Measurements from ENCODE around the gene SPATS2L.

The SPATS2L gene

GRCh38 chr2:200380091-200380561 lies 73.6 kb downstream of the SPATS2L start:
- no peak for DNase-seq

GRCh38 chr2:200380833-200381542 lies 74.5 kb downstream of the SPATS2L start:
- DNase-seq: no peak

GRCh38 chr2:200382874-200383273 lies 76.4 kb downstream of the SPATS2L start:
- DNase-seq: no peak

GRCh38 chr2:200383380-200384110 lies 77.1 kb downstream of the SPATS2L start:
- DNase-seq: peak; percentile 36

DNA sequence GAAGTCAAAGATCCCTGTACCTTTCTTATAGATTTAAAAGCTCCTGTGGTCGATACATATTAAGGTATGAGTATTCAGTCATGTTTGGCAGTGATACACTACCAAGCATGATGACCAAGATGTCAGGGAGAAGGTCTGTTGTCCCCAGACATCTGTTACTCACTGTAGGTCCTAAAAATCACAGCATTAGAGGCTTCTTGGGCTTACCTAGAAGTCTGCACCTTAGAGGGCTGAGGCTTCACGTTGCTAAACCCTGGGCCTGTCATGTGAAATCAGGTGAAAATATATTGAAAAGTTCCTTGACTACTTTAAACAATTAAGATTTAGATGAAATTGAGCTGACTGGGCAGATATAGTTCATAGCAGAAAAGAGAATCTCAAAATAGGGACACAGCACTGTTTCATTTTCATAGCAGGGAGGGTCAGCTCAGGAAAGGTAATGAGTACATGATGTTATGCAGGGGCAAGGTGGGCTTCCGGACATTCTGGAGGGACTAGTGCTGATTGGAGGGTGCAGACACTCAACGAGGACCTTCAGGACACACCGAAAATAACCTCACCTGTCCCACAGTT lies 78.7 kb downstream of the SPATS2L start:
- no peak for DNase-seq

GRCh38 chr2:200393191-200393590 lies 86.7 kb downstream of the SPATS2L start:
- no peak for DNase-seq

DNA sequence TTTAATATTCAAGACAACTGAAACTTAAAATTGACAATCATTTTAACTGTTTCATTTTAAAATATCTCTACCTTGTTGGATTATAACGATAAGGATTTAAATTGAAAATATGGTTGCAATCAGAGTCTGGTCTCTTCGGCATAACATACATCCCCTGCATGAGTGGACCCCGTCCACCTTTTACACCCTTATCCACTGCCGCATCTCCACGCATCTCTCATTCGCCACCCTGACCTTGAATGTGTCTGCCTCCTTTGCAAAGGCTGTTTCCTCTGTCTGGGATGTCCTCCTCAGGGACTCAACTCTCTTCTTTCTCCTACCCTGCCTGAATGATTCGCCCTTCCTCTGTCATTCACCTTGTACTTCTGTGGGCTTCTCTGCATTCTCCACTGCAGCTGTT lies 87.6 kb downstream of the SPATS2L start:
- DNase-seq: no peak

GRCh38 chr2:200396781-200397242 lies 90.3 kb downstream of the SPATS2L start:
- DNase-seq: no peak

- DNase-seq: no peak
Observed at GRCh38 chr2:200397785-200398184, 91.3 kb downstream of the SPATS2L start.

GRCh38 chr2:200399046-200399445 lies 92.6 kb downstream of the SPATS2L start:
- no peak for DNase-seq

- no peak for DNase-seq
Observed at GRCh38 chr2:200399636-200400035, 93.1 kb downstream of the SPATS2L start.

- DNase-seq: no peak
Observed at GRCh38 chr2:200403814-200404213, 97.3 kb downstream of the SPATS2L start.

DNA sequence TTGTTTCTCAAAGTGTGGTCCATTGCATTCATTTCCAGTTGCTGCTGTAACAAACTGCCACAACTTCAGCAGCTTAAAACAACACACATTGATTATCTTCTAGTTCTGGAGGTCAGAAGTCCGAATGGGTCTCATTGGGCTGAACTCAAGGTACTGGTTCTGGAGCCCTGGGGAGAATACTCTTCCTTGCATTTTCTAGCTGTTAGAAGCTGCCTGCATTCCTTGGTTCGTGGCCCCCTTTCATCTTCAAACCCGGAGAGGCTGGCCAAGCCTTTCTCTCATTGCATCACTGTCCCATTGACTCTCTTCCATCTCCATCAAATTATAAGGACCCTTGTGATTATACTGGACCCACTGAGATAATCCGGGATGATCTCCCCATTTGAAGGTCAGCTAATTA lies 98.1 kb downstream of the SPATS2L start:
- no peak for DNase-seq

DNA sequence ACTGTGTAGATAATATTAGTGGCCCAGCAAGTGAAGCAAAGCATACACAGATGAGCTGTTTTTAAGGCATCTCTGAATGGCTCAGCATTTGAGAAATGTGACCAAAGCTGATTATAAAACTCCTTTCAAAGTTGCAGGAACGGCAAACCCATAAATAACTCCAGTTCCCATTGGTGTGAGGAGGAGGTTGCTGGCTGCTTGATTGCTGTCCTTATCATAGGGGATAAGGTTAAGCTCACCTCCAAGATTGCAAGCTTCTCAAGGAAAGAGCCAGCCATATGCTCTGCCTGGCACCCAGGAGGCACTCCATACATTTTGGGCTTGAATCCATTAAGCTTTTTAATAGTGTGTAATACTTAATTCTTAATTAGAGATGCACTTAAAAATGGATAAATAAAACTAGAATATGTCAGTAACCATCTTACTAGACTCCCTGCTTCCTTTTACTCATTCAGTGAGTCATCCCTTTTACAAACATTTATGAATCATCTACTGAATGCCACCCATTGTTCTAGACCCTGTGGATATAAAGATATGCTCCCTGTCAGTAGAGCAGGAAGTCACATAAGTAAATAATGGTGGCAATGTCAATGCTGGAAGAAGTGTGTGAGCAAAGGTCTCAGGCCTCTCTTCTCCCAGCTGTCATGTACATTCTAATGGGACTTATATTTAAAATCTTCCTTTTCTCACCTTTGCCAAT lies 99.3 kb downstream of the SPATS2L start:
- no peak for DNase-seq

DNA sequence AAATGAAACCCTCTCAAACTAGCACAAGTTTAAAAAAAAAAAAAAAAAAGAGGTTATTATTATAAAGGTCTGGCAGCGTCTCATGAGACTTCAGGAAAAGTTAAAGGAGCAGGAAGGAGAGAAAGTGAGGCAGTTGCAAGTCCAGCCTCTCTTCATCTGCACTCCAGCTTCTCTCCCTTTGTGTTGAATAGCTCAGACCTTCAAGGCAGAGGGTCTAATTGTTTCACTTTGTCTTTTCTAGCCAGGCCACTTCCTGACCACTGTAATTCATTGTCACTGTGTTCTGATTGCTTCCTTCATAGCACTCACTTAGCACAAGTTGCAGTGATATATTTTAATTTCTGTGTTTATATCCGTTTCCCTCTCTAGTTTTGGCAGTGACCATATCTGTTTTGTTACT lies 99.9 kb downstream of the SPATS2L start:
- DNase-seq: no peak

DNA sequence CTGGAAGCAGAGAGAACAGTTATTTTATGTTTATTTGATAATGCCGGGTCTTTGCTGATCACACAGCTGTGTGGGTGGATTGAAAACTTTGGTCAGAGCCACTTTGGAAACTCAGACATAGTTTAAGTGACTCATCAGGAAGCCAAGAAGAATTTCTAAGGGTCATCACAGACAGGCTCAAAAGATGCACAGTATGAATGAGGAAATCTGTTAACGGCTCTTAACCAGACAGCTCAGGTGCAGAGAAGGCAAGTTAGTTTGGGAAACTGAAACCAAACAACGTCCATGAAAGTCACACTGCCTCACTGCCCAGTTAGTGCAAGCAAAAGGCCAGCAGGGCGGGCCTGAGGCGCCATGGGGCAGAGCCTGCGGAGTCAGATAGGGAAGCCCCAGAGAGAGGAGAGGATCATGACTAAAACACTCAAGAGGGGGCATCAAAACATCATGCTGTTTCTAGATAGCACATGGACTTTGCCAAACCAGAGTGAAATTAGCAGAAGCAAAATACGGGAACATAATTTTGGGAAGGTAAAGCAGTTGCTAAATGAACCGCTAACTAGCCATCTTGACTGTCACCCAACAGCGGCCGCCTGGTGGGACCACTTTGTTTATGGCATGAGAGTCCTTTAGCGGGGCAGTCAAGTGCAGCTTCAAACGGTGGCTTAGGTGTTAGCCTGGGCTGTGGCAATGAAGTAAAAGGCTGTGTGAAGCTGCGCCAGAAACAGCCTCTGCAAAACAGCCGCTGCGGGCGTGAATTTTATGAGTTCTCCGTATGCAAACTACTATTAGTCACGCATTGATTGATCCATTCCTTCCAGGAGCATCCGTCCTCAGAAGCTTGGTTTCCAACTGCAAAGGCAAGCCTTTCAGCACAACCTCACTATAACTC lies 102.2 kb downstream of the SPATS2L start:
- DNase-seq: peak; percentile 12

DNA sequence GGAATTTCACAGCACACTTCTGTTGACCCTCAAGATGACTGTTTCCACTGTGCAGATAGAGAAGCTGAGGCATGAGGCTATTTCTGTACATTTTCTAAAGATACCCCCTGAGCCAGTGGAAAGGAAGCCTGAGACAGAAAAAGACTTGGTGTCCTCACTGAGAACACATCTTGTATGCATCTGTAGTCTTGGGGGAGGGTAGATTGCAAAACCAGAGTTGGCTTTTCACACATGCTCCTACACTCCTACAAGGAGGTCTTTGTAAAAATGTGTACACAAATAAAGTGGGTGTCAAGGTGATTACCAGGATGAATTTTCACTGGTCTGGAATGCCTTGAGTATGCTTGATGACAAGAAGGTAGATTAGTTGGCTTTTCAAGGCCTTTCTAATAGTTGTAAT lies 105.3 kb downstream of the SPATS2L start:
- DNase-seq: no peak

GRCh38 chr2:200414367-200414766 lies 107.9 kb downstream of the SPATS2L start:
- DNase-seq: no peak

DNA sequence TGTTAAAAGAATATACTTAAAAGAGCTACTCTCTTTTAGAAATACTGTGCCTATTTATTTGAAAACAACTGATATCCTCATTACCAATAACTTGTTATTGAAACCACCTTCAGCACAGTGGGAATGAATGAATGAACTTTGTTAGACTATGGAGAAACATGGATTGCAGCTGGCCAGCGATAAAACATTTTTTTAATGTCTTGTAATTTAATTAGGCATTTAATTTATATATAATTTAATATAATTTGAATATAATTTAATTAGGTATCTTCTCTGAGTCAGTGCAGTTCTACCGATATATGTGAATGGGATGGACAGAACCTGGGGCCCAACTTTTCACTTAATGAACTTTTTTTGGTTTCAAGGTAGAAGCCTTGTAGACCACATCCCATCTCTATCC lies 109.0 kb downstream of the SPATS2L start:
- no peak for DNase-seq

DNA sequence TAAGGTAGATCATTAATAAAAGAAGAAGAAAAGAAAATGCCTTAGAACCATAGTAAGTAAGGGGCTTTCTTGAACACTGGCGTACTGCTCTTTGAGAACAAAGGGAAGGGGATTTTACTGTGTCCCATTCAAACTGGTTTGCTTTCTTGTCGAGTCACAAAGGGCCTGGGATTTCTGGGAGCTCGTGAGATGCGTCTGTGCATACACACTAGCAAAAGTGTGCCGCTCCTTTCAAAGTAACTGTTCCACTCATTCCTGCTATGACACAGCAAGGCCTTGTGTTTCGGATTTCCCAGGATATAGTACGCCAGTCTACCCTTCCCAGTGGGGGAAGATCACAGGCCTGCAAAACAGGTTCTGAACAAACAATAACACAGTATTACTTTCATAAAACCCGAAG lies 110.4 kb downstream of the SPATS2L start:
- no peak for DNase-seq

DNA sequence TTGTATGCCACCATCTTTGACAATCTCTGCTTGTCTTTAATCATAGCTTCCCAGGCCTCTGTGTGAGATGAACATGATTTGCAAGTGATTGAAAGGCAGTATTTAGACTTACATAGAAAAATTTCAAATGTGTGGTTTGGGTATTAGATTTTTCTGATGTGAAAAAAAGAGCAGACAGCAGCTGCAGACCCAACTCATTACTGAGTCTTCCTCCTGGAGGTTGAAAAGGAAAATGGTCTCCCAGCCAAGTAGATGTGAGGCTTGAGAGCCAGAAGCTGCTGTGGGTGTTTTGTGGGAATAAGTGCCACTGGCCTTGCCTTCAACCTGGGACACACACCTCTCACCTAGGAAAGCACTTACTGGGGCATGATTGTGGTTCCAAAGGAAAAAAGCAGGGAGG lies 110.9 kb downstream of the SPATS2L start:
- DNase-seq: no peak

- no peak for DNase-seq
Observed at GRCh38 chr2:200418399-200418798, 111.9 kb downstream of the SPATS2L start.
